Mucosa of rectum (tissue), 2 donors: ENCODE data around the gene EFNA4.
"Not testable (repeated sequence)": the region's sequence is repeated elsewhere in the genome, so short reads cannot be mapped to it uniquely, and the experiment has no call there.

Source experiments
- H3K27ac ChIP-seq, 2 donors: one replicate each; pipeline ENCODE4 v1.7.0; 2013; ENCODE audit warnings: inconsistent platforms in 2 of 2, low read depth in 2 of 2, low read length in 2 of 2
- H3K27me3 ChIP-seq, 2 donors: one replicate each; pipeline ENCODE4 v1.7.0; 2013; ENCODE audit warnings: low read length in 2 of 2; ENCODE audit not compliant: control insufficient read depth in 2 of 2, insufficient read depth in 2 of 2
- H3K36me3 ChIP-seq, 2 donors: one replicate each; pipeline ENCODE4 v1.7.0; 2013; ENCODE audit warnings: low read length in 2 of 2; ENCODE audit not compliant: control insufficient read depth in 2 of 2, insufficient read depth in 2 of 2
- H3K4me1 ChIP-seq, 2 donors: one replicate each; pipeline ENCODE4 v1.7.0; 2013; ENCODE audit warnings: low read length in 2 of 2, mild to moderate bottlenecking in 1 of 2; ENCODE audit not compliant: control insufficient read depth in 2 of 2, insufficient read depth in 2 of 2
- H3K4me3 ChIP-seq, 2 donors: one replicate each; pipeline ENCODE4 v1.7.0; 2013; ENCODE audit warnings: low read length in 2 of 2
- H3K9ac ChIP-seq, 2 donors: one replicate each; pipeline ENCODE4 v1.7.0; 2013; ENCODE audit warnings: low read length in 2 of 2, low read depth in 1 of 2, mild to moderate bottlenecking in 1 of 2
- H3K9me3 ChIP-seq, 2 donors: one replicate each; pipeline ENCODE4 v1.7.0; 2013; ENCODE audit warnings: low read length in 2 of 2; ENCODE audit not compliant: control insufficient read depth in 2 of 2
- donor health status: healthy.
- donor health status: Normal muscosa, but diverticular disease.

The EFNA4 gene

GRCh38 chr1:155105604-155106011, 42.1 kb downstream of the EFNA4 start:
- H3K36me3 ChIP-seq: no peaks in the 10 kb centered on the region
- H3K27ac ChIP-seq: peak overlapping the region in 1 of 2 donors; percentile 38
- H3K9me3 ChIP-seq: no peaks in the 10 kb centered on the region
- H3K4me1 ChIP-seq: peaks cover 9 to 11% of the 10 kb centered on the region in 2 donors
- H3K4me3 ChIP-seq: no peak overlapping the region
- no peak overlapping the region for H3K9ac ChIP-seq
- H3K27me3 ChIP-seq: no peaks in the 10 kb centered on the region

GRCh38 chr1:155106862-155107261, 43.3 kb downstream of the EFNA4 start:
- Histone ChIP-seq H3K9me3 (no peaks in the 10 kb centered on the region), H3K9ac (no peak overlapping the region), H3K36me3 (no peaks in the 10 kb centered on the region), H3K27ac (no peak overlapping the region), H3K27me3 (no peaks in the 10 kb centered on the region), H3K4me1 (peaks cover 9 to 11% of the 10 kb centered on the region in 2 donors), H3K4me3 (no peak overlapping the region)

GRCh38 chr1:155107309-155108264, 44.0 kb downstream of the EFNA4 start:
- Histone ChIP-seq H3K9me3 (no peaks in the 10 kb centered on the region), H3K4me1 (peaks cover 6 to 7% of the 10 kb centered on the region in 2 donors), H3K27me3 (no peaks in the 10 kb centered on the region), H3K36me3 (no peaks in the 10 kb centered on the region), H3K9ac (no peak overlapping the region), H3K4me3 (no peak overlapping the region), H3K27ac (no peak overlapping the region)

GRCh38 chr1:155108296-155108695, 44.8 kb downstream of the EFNA4 start:
- H3K27me3 ChIP-seq: no peaks in the 10 kb centered on the region
- no peak overlapping the region for H3K9ac ChIP-seq
- no peaks in the 10 kb centered on the region for H3K36me3 ChIP-seq
- no peak overlapping the region for H3K4me3 ChIP-seq
- H3K27ac ChIP-seq: no peak overlapping the region
- no peaks in the 10 kb centered on the region for H3K9me3 ChIP-seq
- peaks cover 6% of the 10 kb centered on the region in 2 donors for H3K4me1 ChIP-seq

- Histone ChIP-seq H3K27ac (no peak overlapping the region), H3K4me1 (peaks cover 5% of the 10 kb centered on the region in 2 donors), H3K9ac (no peak overlapping the region), H3K36me3 (no peaks in the 10 kb centered on the region), H3K4me3 (no peak overlapping the region), H3K9me3 (no peaks in the 10 kb centered on the region), H3K27me3 (no peaks in the 10 kb centered on the region)
These were observed 46.8 kb downstream of the EFNA4 start for GRCh38 chr1:155110381-155110780.

- no peaks in the 10 kb centered on the region for H3K27me3 ChIP-seq
- H3K9me3 ChIP-seq: no peaks in the 10 kb centered on the region
- no peak overlapping the region for H3K9ac ChIP-seq
- H3K27ac ChIP-seq: no peak overlapping the region
- no peak overlapping the region for H3K4me3 ChIP-seq
- H3K4me1 ChIP-seq: peaks cover under 1 to 4% of the 10 kb centered on the region in 2 donors
- no peaks in the 10 kb centered on the region for H3K36me3 ChIP-seq
These were observed 47.3 kb downstream of the EFNA4 start for GRCh38 chr1:155110826-155111225.

- no peaks in the 10 kb centered on the region for H3K36me3 ChIP-seq
- no peak overlapping the region for H3K4me3 ChIP-seq
- H3K9ac ChIP-seq: no peak overlapping the region
- no peaks in the 10 kb centered on the region for H3K9me3 ChIP-seq
- H3K4me1 ChIP-seq: peaks cover 3 to 12% of the 10 kb centered on the region in 2 donors
- no peaks in the 10 kb centered on the region for H3K27me3 ChIP-seq
- no peak overlapping the region for H3K27ac ChIP-seq
These were observed 50.0 kb downstream of the EFNA4 start for GRCh38 chr1:155113450-155113980.

- no peaks in the 10 kb centered on the region for H3K9me3 ChIP-seq
- no peak overlapping the region for H3K27ac ChIP-seq
- no peak overlapping the region for H3K9ac ChIP-seq
- peaks cover 17 to 31% of the 10 kb centered on the region in 2 donors for H3K4me1 ChIP-seq
- H3K4me3 ChIP-seq: no peak overlapping the region
- H3K27me3 ChIP-seq: no peaks in the 10 kb centered on the region
- H3K36me3 ChIP-seq: no peaks in the 10 kb centered on the region
These were observed 52.7 kb downstream of the EFNA4 start for GRCh38 chr1:155116113-155116764.

- Histone ChIP-seq H3K4me3 (no peak overlapping the region), H3K9me3 (no peaks in the 10 kb centered on the region), H3K4me1 (peaks cover 17 to 31% of the 10 kb centered on the region in 2 donors), H3K27me3 (no peaks in the 10 kb centered on the region), H3K9ac (no peak overlapping the region), H3K27ac (no peak overlapping the region), H3K36me3 (no peaks in the 10 kb centered on the region)
These were observed 54.1 kb downstream of the EFNA4 start for GRCh38 chr1:155117610-155118009.

GRCh38 chr1:155118090-155118489, 54.5 kb downstream of the EFNA4 start:
- not testable (repeated sequence) for H3K9me3 ChIP-seq, H3K4me3 ChIP-seq, H3K27me3 ChIP-seq, H3K27ac ChIP-seq, H3K9ac ChIP-seq, H3K36me3 ChIP-seq
- peaks cover 17 to 31% of the 10 kb centered on the region in 2 donors for H3K4me1 ChIP-seq
